ENCODE results near the gene BLTP3A.
"Not testable (repeated sequence)": the region's sequence is repeated elsewhere in the genome, so short reads cannot be mapped to it uniquely, and the experiment has no call there.

The BLTP3A gene

DNA sequence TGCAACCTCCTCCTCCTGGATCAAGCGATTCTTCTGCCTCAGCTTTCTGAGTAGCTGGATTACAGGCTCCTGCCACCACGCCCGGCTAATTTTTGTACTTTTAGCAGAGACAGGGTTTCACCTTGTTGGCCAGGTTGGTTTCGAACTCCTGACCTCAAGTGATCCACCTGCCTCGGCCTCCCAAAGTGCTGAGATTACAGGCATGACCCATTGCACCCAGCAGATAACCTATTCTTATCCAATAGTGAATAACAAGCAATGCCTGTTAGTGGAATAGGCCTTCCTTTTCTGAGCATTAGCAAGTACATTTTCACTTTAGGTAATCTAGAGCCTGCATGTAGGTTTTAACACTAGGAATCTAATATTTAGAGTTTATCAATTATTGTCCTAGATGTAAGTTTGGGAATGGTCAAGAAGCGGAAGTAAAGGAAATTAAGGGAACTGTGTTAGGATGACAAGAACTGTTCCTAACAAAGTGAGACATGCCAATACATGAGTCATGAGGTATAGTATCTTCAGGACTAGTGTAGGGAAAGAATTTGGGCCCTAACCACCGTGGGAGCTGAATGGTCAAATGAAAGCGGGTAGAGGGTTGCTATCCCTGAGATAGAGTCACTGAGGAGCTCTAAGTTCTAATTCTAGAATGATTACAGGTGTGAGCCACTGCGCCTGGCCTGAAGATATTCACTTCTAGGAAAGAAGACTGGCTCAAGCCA is 15.0 kb downstream of the BLTP3A start:
- no peak for DNase-seq (ENCODE audit: extremely low spot score)
- ChIA-PET CTCF (interaction anchor here (1.2 to 5.2 kb wide), 4 partner anchors 7 to 14 kb away, joined by 3 to 28 read pairs (median 6); partner anchors contain the start of gene BLTP3A), POLR2A (no interaction called here)
- TF ChIP-seq, protein P1, sequence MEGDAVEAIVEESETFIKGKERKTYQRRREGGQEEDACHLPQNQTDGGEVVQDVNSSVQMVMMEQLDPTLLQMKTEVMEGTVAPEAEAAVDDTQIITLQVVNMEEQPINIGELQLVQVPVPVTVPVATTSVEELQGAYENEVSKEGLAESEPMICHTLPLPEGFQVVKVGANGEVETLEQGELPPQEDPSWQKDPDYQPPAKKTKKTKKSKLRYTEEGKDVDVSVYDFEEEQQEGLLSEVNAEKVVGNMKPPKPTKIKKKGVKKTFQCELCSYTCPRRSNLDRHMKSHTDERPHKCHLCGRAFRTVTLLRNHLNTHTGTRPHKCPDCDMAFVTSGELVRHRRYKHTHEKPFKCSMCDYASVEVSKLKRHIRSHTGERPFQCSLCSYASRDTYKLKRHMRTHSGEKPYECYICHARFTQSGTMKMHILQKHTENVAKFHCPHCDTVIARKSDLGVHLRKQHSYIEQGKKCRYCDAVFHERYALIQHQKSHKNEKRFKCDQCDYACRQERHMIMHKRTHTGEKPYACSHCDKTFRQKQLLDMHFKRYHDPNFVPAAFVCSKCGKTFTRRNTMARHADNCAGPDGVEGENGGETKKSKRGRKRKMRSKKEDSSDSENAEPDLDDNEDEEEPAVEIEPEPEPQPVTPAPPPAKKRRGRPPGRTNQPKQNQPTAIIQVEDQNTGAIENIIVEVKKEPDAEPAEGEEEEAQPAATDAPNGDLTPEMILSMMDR (IDR thresholded peaks at IDR 0.05; ENCODE audit: control extremely low read depth, extremely low read depth, low read depth, missing control alignments): no peak

GRCh38 chr6:34808473-34808872 is 16.6 kb downstream of the BLTP3A start:
- DNase-seq (ENCODE audit: extremely low spot score); CTCF ChIA-PET; POLR2A ChIA-PET: not testable (repeated sequence)

- CTCF ChIA-PET; POLR2A ChIA-PET; DNase-seq (ENCODE audit: extremely low spot score): not testable (repeated sequence)
Observed at GRCh38 chr6:34809419-34809818, 17.5 kb downstream of the BLTP3A start.

DNA sequence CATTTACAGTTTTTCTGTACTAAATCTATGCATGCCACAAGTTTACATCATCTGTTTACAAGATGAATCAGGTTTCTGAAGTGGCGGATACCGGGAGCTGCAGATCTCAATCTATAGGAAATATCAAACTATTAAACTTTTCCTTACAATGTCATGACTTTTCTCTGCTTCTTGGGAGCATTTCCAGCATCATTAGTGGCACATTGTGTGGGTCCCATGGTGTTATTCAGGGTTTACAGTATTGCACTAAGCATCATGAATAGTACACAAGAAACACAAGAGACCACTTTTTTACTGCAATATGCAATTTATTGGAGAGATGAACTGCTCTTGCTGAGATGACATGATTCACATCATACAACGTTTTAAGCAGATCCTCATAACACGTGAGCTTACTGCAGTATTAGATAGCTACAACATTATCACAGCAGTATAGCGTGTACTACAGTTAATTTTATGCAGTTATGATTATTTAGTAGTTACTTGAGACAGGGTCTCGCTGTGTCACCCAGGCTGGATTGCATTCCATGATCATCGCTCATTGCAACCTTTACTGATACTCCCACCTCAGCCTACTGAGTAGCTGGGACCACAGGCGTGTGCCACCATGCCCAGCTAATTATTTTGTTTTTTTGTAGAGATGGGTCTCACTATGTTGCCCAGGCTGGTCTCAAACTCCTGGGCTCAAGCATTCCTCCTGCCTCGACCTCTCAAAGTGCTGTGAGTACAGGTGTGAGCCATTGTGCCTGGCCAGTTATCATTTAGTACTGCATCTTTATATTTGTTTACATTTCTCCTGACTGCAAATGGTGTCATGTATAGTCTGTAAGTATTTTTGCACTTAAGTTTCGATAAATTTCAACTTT is 18.4 kb downstream of the BLTP3A start:
- CTCF ChIA-PET: interaction anchor here (1.0 to 2.0 kb wide), 4 partner anchors 18 to 176 kb away, joined by 3 to 6 read pairs (median 4); partner anchors contain the start of gene BLTP3A
- DNase-seq (ENCODE audit: extremely low spot score): no peak
- TF ChIP-seq, protein P1 (IDR thresholded peaks at IDR 0.05; ENCODE audit: control extremely low read depth, extremely low read depth, low read depth, missing control alignments): no peak
- POLR2A ChIA-PET: interaction anchor here (0.5 to 0.6 kb wide), 2 partner anchors 16 to 34 kb away, joined by 4 to 6 read pairs; no protein-coding TSS in a partner anchor

DNA sequence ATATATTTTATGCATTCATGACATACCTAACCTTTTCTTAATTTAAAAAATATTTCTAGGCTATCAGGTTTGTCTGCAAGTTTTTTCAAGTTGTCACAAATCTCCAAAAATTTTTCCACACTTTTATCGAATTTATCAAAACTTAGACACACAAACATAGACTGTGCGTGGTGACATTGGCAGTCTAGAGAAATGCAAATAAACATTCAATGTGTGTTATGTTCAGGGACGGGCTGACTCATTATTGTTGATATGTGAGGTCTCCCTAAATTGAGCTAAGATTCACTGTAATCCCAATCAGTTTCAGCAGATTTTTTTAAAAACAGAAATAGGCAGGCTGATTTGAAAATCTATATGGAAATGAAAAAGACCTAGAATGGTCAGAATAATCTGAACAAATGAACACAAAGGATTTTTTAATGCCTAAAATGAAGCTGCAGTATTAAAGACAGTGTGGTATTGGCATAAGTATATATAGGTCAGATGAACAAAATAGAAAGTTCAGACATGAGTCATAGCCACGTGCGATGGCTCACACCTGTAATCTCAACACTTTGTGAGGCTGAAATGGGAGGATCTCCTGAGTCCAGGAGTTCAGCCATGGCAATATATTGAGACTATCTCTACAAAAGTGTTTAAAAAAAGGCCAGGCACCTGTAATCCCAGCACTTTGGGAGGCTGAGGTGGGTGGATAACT is 19.2 kb downstream of the BLTP3A start:
- CTCF ChIA-PET: interaction anchor here (1.0 to 2.0 kb wide), 4 partner anchors 17 to 176 kb away, joined by 3 to 6 read pairs (median 4); partner anchors contain the start of gene BLTP3A
- DNase-seq (ENCODE audit: extremely low spot score): peak; percentile 38
- TF ChIP-seq, protein P1 (IDR thresholded peaks at IDR 0.05; ENCODE audit: control extremely low read depth, extremely low read depth, low read depth, missing control alignments): no peak
- POLR2A ChIA-PET: interaction anchor here (0.5 to 0.6 kb wide), 2 partner anchors 35 to 149 kb away, joined by 3 to 6 read pairs; no protein-coding TSS in a partner anchor

- ChIA-PET CTCF (interaction anchor here (0.7 to 1.5 kb wide), 3 partner anchors 8 to 17 kb away, joined by 3 to 8 read pairs (median 3); no protein-coding TSS in a partner anchor), POLR2A (interaction anchor here (0.6 kb wide), 1 partner anchor 11 kb away, joined by 3 read pairs; no protein-coding TSS in a partner anchor)
- TF ChIP-seq, protein P1 (IDR thresholded peaks at IDR 0.05; ENCODE audit: control extremely low read depth, extremely low read depth, low read depth, missing control alignments): no peak
- no peak for DNase-seq (ENCODE audit: extremely low spot score)
Observed at GRCh38 chr6:34813028-34813713, 21.3 kb downstream of the BLTP3A start.

Measured in GM10248 (cell line).